Activated CD8-positive, alpha-beta memory T cell treated with anti-CD3 and anti-CD28 coated beads, Interleukin-2, amount 50 U/mL, for 48 hours (primary cell): Measurements from ENCODE around the gene GART.

Experiments used
- DNase-seq: peaks from one replicate; pipeline ENCODE4 v3.0.0-alpha.2; 2020

GART gene

DNA sequence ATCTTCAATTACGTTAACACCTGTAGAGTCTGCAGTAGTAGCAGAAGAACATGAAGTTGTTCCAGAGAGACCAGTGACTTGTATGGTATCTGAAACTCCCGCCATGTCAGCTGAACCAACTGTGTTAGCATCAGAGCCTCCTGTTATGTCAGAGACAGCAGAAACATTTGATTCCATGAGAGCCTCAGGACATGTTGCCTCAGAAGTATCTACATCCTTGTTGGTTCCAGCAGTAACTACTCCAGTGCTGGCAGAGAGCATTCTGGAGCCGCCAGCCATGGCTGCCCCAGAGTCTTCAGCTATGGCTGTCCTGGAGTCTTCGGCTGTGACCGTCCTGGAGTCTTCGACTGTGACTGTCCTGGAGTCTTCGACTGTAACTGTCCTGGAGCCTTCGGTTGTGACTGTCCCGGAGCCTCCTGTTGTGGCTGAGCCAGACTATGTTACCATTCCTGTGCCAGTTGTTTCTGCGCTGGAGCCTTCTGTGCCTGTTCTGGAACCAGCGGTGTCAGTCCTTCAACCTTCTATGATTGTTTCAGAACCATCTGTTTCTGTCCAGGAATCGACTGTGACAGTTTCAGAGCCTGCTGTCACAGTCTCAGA lies 11.2 kb upstream of the GART start:
- DNase-seq = no peak

DNA sequence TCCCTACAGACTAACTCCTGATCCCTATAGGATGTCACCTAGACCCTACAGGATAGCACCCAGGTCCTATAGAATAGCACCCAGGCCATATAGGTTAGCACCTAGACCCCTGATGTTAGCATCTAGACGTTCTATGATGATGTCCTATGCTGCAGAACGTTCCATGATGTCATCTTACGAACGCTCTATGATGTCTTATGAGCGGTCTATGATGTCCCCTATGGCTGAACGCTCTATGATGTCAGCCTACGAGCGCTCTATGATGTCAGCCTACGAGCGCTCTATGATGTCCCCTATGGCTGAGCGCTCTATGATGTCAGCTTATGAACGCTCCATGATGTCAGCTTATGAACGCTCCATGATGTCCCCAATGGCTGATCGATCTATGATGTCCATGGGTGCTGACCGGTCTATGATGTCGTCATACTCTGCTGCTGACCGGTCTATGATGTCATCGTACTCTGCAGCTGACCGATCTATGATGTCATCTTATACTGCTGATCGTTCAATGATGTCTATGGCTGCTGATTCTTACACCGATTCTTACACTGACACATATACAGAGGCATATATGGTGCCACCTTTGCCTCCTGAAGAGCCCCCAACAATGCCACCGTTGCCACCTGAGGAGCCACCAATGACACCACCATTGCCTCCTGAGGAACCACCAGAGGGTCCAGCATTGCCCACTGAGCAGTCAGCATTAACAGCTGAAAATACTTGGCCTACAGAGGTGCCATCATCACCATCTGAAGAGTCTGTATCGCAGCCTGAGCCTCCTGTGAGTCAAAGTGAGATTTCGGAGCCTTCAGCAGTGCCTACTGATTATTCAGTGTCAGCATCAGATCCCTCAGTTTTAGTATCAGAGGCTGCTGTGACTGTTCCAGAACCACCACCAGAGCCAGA lies 10.4 kb upstream of the GART start:
- DNase-seq = no peak

DNA sequence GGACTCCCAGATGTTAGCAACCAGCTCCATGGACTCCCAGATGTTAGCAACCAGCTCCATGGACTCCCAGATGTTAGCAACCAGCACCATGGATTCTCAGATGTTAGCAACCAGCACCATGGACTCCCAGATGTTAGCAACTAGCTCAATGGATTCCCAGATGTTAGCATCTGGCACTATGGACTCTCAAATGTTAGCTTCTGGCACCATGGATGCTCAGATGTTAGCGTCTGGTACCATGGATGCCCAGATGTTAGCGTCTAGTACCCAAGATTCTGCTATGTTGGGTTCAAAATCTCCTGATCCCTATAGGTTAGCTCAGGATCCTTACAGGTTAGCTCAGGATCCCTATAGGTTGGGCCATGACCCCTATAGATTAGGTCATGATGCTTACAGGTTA lies 9.7 kb upstream of the GART start:
- DNase-seq = no peak

DNA sequence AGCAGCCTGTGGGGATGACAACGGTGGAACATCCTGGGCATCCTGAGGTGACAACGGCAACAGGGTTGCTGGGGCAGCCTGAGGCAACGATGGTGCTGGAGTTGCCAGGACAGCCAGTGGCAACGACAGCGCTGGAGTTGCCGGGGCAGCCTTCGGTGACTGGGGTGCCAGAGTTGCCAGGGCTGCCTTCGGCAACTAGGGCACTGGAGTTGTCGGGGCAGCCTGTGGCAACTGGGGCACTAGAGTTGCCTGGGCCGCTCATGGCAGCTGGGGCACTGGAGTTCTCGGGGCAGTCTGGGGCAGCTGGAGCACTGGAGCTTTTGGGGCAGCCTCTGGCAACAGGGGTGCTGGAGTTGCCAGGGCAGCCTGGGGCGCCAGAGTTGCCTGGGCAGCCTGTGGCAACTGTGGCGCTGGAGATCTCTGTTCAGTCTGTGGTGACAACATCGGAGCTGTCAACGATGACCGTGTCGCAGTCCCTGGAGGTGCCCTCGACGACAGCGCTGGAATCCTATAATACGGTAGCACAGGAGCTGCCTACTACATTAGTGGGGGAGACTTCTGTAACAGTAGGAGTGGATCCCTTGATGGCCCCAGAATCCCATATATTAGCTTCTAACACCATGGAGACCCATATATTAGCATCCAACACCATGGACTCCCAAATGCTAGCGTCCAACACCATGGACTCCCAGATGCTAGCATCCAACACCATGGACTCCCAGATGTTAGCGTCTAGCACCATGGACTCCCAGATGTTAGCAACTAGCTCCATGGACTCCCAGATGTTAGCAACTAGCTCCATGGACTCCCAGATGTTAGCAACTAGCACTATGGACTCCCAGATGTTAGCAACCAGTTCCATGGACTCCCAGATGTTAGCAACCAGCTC lies 9.1 kb upstream of the GART start:
- no peak for DNase-seq

DNA sequence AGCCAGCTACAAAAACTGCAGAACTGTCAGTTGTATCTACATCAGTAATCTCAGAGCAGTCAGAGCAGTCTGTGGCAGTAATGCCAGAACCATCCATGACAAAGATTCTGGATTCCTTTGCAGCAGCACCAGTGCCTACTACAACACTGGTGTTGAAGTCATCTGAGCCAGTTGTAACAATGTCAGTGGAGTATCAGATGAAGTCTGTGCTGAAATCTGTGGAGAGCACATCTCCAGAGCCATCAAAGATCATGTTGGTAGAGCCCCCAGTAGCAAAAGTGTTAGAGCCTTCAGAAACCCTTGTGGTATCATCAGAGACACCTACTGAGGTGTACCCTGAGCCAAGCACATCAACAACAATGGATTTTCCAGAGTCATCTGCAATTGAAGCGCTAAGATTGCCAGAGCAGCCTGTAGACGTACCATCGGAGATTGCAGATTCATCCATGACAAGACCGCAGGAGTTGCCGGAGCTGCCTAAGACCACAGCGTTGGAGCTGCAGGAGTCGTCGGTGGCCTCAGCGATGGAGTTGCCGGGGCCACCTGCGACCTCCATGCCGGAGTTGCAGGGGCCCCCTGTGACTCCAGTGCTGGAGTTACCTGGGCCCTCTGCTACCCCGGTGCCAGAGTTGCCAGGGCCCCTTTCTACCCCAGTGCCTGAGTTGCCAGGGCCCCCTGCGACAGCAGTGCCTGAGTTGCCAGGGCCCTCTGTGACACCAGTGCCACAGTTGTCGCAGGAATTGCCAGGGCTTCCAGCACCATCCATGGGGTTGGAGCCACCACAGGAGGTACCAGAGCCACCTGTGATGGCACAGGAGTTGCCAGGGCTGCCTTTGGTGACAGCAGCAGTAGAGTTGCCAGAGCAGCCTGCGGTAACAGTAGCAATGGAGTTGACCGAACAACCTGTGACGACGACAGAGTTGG lies 8.2 kb upstream of the GART start:
- no peak for DNase-seq

DNA sequence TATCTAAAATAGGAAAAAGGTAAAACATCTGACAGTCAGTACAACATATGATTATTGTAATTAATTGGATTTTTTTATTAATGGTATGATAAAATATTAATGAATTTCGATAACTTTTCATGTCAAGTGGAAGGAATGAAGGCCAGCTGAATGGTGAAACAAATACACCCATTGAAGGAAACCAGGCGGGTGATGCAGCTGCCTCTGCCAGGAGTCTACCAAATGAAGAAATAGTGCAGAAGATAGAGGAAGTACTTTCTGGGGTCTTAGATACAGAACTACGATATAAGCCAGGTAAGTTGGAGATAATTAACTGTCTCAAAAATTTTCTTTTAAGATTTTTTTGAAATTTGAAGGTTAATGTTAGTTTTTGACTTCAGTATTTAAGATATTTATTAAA lies 4.2 kb upstream of the GART start:
- DNase-seq = no peak

DNA sequence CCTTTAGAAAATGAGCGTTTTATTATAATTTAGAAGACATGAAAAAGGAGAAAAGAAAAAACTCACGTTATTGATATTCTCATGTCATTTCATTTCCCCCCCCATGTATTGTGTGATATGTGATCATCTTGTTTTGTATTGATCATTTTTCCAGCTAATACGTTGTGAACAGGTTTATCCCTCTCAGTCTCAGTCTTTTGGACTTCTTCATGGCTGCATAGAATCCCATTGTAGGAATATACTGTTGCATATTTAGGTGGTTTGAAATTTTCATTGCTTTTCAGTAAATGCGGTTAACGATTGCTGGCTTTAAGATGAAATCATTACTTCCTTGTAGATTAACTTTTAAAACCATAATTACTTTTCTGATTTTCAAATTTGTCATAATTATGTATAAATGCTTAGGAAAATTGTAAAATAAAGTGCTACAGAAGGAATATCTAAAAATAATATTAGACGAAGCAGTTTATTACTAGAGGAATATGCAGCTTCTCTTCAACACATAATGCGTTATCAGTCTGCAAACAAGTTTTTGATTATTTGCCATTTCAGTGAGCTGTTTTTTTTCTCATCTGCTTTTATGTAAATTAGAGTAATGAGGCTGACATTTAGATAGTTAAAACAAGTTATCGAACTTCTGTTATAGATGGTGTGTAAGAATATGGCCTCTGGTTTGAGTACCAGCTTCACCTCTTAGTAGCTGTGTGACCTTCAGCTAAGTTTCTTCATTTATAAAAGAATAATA lies 2.7 kb upstream of the GART start:
- DNase-seq = no peak

DNA sequence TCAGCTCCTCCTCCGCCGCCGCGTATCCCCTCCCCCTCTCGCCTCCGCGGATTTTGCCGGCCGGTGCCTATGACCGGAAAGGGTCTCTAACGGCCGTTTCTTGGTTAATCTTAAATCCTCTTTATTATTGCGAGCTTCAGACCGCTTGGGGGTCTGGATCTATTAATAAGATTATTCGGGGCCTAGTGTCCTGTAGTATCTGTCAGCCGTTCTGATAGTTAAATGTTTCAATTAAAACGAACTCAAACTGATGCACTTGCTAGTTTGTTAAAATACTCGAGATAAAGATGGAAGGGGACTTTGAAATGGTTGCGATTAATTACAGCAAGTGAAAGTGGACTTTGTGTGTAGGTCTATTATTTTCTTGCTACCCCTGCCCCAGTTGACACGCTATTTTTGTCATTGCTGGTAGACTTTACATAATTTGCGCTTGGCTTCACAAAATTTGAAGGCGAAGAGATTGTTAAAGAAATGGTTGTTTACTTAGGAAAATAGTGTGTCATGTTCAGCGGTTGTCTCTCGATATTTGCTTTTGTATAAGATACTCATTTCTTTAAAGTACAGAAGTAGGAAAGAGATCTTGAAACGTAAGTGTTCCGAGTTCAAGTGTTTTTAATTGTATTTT lies 1.7 kb upstream of the GART start:
- DNase-seq = peak; percentile 32

DNA sequence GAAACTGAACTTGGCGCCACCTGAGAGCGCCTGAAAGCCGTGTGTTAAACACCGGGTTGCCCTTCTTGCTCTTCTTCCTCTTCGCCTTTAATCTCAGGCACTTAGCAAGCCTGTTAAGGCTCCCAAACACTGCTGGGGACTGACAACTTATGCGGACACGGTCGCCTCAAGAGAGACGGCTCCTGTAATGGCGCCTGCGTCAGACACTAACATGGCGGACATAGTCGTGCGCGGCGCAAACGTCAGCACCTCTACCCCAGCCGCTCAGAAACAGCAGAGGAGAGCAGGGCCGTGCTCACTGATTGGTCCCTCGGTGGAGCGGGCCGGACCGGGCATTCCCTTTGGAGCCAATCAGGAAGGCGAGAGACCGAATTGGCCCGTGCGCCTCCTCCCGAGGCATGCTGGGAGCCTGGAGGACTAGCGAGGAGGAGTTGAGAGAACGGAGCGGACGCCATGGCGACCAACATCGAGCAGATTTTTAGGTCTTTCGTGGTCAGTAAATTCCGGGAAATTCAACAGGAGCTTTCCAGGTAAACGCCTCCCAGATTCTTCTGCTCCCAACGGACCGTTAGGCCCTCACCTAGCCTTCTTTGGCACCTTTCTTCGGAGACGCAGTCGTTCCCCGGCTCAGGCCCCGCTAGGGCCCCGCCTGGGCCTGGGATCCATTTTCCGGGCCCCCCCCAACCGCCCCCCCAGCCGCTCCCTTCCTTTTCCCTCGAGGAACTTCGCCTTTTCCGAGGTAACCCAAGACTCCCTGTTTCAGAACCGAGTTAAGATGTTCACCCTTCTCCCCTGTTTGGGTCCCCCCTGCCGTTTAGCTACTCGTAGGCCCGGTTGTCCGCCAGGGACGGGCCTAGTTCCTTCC lies 955 bp upstream of the GART start, which contains the start of gene SON:
SON (plus strand) TSS at position 399 of the 865 bp plus-strand sequence; CDS start at position 454, 55 bp downstream.
- peak; percentile 96 for DNase-seq

DNA sequence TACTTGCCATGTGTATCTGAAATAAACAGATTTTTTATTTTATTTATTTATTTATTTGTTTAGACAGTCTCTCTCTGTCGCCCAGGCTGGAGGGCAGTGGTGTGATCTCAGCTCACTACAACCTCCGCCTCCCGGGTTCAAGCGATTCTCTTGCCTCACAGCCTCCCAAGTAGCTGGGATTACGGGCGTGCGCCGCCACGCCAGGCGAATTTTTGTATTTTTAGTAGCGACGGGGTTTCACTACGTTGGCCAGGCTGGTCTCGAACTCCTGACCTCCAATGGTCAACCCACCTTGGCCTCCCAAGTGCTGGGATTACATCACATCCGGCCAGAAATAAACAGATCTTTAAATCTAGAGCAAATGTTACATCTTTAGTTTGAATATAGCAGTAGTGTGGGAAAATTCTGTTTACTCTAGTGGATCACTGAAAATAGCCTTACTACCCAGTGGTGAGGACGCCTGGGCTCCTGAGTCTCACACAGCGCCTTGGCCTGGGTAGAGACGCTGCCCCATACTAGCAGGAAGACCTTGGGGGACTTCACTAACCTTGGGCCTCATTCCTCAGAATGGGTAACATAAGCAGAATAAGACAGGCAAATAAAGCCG lies 709 bp downstream of the GART start:
- no peak for DNase-seq

DNA sequence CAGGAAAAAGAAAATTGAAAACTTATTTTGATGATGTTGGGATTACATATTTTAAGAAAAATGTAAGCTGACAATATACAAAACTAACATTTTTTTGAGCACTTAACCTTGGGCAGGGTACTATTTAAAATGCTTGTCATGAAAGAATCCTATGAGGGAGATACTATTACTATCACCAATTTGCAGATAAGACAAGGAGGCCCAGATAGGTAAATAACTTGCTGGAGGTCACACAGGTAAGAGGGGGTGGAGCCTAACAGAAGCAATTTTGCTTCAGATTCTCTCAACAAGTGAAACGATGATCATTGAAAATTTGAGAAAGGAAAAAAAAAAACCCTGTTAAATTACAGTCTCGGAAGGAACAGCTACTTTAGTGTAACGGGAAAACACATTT lies 1.2 kb downstream of the GART start:
- no peak for DNase-seq

DNA sequence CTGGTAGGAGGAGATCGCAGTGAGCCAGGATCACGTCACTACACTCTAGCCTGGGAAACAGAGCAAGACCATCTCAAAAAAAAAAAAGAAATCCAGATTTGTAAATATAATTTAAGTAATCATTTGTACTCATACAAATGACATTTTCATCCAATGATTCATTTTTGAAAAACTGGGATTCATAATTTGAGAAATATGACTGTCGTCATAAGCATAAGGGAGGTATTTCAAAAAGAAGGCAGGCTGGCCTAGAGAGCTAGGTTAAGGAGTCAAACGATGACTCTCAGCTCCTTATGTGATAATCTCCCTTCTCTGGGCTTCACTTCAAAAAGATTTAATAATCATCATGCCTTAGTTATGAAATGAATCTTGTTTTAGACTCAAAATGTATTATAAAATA lies 2.3 kb downstream of the GART start:
- DNase-seq = no peak

DNA sequence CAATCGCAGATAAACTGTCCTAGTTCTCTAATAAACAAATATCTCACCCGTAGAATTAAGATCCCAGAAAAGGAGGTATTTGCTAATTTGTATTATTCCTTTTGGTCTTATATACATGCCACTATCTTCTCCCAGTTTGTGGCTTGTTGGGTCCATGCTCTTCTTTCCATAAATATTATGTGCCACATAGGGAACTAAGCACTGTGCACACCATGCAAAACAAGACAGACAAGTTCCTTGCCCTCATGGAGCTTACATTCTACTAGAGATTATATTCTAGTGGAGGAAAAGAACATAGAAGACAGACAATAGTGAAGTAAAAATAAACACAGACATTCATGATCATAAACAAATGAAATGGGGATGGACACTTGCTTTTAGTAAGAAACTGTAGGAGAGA lies 4.7 kb downstream of the GART start:
- DNase-seq = no peak

DNA sequence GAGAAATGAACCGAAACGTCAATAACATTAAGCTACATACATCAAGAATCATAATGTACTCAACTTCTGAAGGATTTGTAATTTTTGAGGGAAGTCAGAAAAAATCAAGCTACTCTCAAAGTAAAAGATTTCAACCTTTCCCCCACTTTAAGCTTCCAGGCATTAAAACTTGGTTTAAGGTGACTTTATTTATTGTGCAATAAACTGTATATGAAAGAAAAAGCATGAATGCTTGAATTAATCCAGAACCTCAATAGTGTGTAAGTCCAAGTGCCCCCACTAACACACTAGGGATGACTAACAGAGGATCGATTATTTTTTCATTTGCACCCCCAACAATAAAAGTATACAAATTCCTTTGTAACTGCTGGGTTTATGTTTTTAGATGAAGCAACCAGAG lies 10.9 kb downstream of the GART start:
- DNase-seq = no peak

DNA sequence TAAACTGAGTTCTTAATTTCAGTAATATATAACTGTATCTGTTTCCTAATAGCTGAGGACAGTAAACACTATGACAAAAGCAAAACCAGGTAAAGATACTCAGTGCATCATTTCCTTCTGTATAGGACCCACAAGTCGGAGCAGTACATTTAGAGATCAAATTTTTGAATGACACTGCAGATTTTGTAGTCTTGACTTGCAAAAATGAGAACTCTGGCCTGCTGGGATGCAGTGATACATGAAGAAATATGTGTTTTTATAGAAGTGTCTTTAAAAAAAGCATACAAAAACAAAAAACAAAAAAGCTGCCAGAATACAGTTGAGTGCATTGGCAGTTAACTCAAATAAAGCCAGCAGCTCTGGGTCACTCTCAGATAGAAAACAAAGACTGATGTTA lies 19.0 kb downstream of the GART start:
- DNase-seq = no peak

DNA sequence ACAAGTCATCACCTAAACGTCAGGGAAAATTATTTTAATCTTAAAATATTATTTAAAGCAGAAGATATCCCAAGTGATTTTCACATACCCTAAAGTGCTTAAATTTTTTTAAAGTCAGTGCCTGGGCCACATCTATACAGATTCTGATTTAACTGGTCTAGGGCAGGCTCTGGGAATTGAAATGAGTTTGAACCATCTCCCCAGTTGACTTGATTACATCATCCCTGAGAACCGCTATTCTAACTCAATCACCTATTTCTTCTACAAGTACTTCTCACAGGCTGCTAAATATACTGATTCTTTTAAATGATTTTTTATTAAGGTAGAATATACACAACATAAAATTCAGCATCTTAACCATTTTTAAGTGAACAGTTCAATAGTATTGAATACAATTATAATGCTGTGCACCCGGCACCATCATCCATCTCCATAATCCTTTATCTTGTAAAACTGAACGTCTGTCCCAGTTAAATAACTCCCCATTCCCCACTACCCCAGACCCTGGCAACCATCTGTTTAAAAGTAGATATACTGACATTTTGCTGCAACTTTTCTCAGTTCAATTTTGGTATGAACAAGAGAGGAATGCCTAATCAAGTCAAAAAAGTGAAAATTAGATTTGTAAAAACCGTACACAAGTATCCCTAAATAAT lies 19.5 kb downstream of the GART start:
- no peak for DNase-seq

DNA sequence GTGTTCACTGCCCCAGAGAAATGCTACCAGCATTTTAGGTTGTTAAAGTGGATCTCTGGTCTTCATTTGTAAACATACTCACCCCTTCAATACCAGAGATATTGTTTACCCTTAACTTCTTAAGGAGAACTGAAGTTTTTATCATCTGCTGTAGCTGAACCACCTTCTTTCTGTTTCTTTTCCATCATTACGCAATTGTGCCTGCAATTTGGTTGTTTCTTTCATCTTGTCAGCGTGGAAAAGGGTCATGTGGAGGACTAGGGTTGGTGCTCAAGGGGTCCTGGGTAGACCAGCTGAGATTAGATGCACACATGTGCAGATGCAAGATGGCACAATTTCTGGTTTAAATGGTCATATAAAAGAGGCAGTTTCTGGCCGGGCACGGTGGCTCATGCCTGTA lies 23.0 kb downstream of the GART start:
- no peak for DNase-seq

DNA sequence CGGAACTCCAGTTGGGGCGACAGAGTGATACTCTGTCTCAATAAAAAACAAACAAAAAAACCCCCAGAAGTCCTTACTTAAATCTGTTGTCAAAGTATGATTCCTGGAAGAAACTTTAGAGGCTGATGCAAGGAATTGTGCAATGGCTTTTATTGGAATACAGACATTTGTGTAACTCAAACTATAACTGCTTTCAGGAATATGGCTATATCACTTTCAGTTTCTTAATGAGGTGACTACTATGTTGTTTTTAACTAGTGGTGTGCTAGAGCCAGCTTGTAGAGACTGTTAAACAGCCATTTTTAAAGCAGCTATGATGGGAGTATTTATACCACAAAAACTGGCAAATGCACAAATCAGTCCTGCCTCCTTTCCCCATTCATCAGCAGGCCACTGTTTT lies 27.7 kb downstream of the GART start:
- DNase-seq = no peak

DNA sequence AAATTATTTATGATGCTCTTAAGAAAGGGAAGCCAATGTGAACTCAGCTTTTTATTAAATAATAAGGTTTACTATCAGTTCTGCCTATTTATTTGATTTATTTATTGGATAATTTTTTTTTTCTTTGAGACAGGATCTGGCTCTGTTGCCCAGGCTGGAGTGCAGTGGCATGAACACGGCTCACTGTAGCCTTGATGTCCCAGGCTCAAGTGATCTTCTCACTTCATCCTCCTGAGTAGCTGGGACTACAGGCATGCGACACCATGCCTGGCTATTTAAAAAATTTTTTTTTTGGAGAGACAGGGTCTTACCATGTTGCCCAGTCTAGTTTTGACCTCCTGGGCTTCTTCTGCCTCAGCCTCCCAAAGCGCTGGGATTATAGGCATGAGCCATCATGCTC lies 29.4 kb downstream of the GART start:
- no peak for DNase-seq
